ENCODE data around the gene ZNF658. TPM values are rescaled to one million over a fixed set of nuclear protein-coding genes. Genes with fewer than 3 reads are reported as not detected.
"Not testable (repeated sequence)": the region's sequence is repeated elsewhere in the genome, so short reads cannot be mapped to it uniquely, and the experiment has no call there.

ZNF658 gene
- total RNA-seq (2012; rRNA removed), result 3.0 and 3.5 TPM in 2 replicates

- not testable (repeated sequence) for H3K36me3 ChIP-seq (ENCODE audit: insufficient read depth, low read length); H3K4me1 ChIP-seq (ENCODE audit: control insufficient read depth, insufficient read depth, low read length); H3K9me3 ChIP-seq (replicated peaks; ENCODE audit: low read length); H3K27me3 ChIP-seq (ENCODE audit: control insufficient read depth, insufficient read depth, low read length)
- H3K4me3 ChIP-seq (ENCODE audit: low read length), result peak within 1 kb of the TSS; percentile 73
- H3K9ac ChIP-seq (ENCODE audit: low read depth, low read length), result peak within 1 kb of the TSS; percentile 75
- H3K4me2 ChIP-seq (ENCODE audit: low read length), result peak within 1 kb of the TSS; percentile 74
Measured at GRCh38 chr9:66900490-66901131, at the start of gene ZNF658. Gene ZNF658 (plus strand): TSS chr9:66900725. CDS start chr9:66903562, 2,837 bp downstream.

GRCh38 chr9:66861732-66862131 lies 38.8 kb upstream of the ZNF658 start:
- H3K36me3 ChIP-seq (ENCODE audit: insufficient read depth, low read length); H3K9ac ChIP-seq (ENCODE audit: low read depth, low read length); H3K9me3 ChIP-seq (replicated peaks; ENCODE audit: low read length); H3K27me3 ChIP-seq (ENCODE audit: control insufficient read depth, insufficient read depth, low read length); H3K4me1 ChIP-seq (ENCODE audit: control insufficient read depth, insufficient read depth, low read length); H3K4me3 ChIP-seq (ENCODE audit: low read length); H3K4me2 ChIP-seq (ENCODE audit: low read length): not testable (repeated sequence)

- H3K9ac ChIP-seq (ENCODE audit: low read depth, low read length); H3K27me3 ChIP-seq (ENCODE audit: control insufficient read depth, insufficient read depth, low read length); H3K4me1 ChIP-seq (ENCODE audit: control insufficient read depth, insufficient read depth, low read length); H3K9me3 ChIP-seq (replicated peaks; ENCODE audit: low read length); H3K36me3 ChIP-seq (ENCODE audit: insufficient read depth, low read length); H3K4me2 ChIP-seq (ENCODE audit: low read length); H3K4me3 ChIP-seq (ENCODE audit: low read length): not testable (repeated sequence)
Measured at GRCh38 chr9:66868660-66869059, 31.9 kb upstream of the ZNF658 start.

GRCh38 chr9:66880605-66881004 lies 19.9 kb upstream of the ZNF658 start:
- not testable (repeated sequence) for H3K4me3 ChIP-seq (ENCODE audit: low read length); H3K4me1 ChIP-seq (ENCODE audit: control insufficient read depth, insufficient read depth, low read length); H3K4me2 ChIP-seq (ENCODE audit: low read length); H3K9ac ChIP-seq (ENCODE audit: low read depth, low read length); H3K27me3 ChIP-seq (ENCODE audit: control insufficient read depth, insufficient read depth, low read length); H3K36me3 ChIP-seq (ENCODE audit: insufficient read depth, low read length); H3K9me3 ChIP-seq (replicated peaks; ENCODE audit: low read length)

DNA sequence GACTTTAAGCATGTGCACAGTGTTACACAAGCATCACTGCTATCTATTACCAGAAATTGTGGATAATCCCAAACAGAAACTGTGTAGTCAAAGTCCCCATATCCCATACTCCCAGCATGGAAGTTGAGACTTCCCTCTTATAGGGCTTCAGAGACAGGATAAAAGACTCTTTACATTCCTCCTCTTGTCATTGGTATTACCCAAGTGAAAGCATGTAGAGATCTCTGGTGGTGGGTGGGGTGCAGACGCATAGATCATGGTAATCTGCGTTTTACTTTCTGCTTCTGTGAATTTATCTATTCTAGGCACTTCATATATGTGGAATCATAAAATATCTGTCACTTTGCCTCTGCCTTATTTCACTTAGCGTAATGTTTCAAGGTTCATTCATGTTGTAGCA lies 18.7 kb upstream of the ZNF658 start:
- not testable (repeated sequence) for H3K9me3 ChIP-seq (replicated peaks; ENCODE audit: low read length); H3K9ac ChIP-seq (ENCODE audit: low read depth, low read length); H3K4me2 ChIP-seq (ENCODE audit: low read length); H3K36me3 ChIP-seq (ENCODE audit: insufficient read depth, low read length); H3K4me3 ChIP-seq (ENCODE audit: low read length); H3K4me1 ChIP-seq (ENCODE audit: control insufficient read depth, insufficient read depth, low read length); H3K27me3 ChIP-seq (ENCODE audit: control insufficient read depth, insufficient read depth, low read length)

DNA sequence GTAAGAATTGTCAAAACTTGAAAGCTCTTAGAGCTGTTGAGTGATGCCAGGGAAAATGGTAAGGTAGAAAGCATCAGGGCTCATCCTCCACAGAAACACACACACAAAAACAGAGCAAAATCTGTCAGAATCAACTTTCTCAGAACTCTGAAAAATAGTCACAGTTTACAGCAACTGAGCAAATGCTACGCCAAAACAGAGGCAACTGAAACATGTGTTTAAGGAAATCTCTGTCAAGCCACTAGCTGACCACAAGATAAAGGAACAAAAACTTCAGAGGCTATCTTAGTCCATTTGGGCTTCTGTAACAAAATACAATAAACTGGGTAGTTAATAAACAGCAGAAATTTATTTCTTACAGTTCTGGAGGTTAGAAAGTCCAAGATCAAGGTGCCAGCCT lies 10.2 kb upstream of the ZNF658 start:
- H3K9ac ChIP-seq (ENCODE audit: low read depth, low read length); H3K27me3 ChIP-seq (ENCODE audit: control insufficient read depth, insufficient read depth, low read length); H3K9me3 ChIP-seq (replicated peaks; ENCODE audit: low read length); H3K36me3 ChIP-seq (ENCODE audit: insufficient read depth, low read length); H3K4me3 ChIP-seq (ENCODE audit: low read length); H3K4me2 ChIP-seq (ENCODE audit: low read length); H3K4me1 ChIP-seq (ENCODE audit: control insufficient read depth, insufficient read depth, low read length): not testable (repeated sequence)

GRCh38 chr9:66901141-66901540 lies 616 bp downstream of the ZNF658 start:
- not testable (repeated sequence) for H3K27me3 ChIP-seq (ENCODE audit: control insufficient read depth, insufficient read depth, low read length); H3K4me1 ChIP-seq (ENCODE audit: control insufficient read depth, insufficient read depth, low read length); H3K36me3 ChIP-seq (ENCODE audit: insufficient read depth, low read length); H3K9me3 ChIP-seq (replicated peaks; ENCODE audit: low read length)
- peak overlapping the region; percentile 73 for H3K4me3 ChIP-seq (ENCODE audit: low read length)
- peak overlapping the region; percentile 75 for H3K9ac ChIP-seq (ENCODE audit: low read depth, low read length)
- H3K4me2 ChIP-seq (ENCODE audit: low read length), result peak overlapping the region; percentile 74

GRCh38 chr9:66909560-66909959 lies 9.0 kb downstream of the ZNF658 start:
- not testable (repeated sequence) for H3K36me3 ChIP-seq (ENCODE audit: insufficient read depth, low read length); H3K9me3 ChIP-seq (replicated peaks; ENCODE audit: low read length); H3K4me3 ChIP-seq (ENCODE audit: low read length); H3K4me2 ChIP-seq (ENCODE audit: low read length); H3K4me1 ChIP-seq (ENCODE audit: control insufficient read depth, insufficient read depth, low read length); H3K27me3 ChIP-seq (ENCODE audit: control insufficient read depth, insufficient read depth, low read length); H3K9ac ChIP-seq (ENCODE audit: low read depth, low read length)

DNA sequence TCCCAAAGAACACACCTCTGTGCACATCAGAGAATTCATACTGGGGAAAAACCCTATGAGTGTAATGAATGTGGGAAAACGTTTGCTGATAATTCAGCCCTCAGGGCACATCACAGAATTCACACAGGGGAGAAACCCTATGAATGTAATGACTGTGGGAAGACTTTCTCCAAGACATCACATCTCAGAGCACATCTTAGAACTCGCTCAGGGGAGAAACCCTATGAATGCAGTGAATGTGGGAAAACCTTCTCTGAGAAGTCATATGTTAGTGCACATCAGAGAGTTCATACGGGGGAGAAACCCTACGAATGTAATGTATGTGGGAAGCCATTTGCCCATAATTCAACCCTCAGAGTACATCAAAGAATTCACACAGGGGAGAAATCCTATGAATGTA lies 19.5 kb downstream of the ZNF658 start:
- not testable (repeated sequence) for H3K27me3 ChIP-seq (ENCODE audit: control insufficient read depth, insufficient read depth, low read length); H3K36me3 ChIP-seq (ENCODE audit: insufficient read depth, low read length); H3K9ac ChIP-seq (ENCODE audit: low read depth, low read length); H3K9me3 ChIP-seq (replicated peaks; ENCODE audit: low read length); H3K4me2 ChIP-seq (ENCODE audit: low read length); H3K4me1 ChIP-seq (ENCODE audit: control insufficient read depth, insufficient read depth, low read length); H3K4me3 ChIP-seq (ENCODE audit: low read length)

- not testable (repeated sequence) for H3K9me3 ChIP-seq (replicated peaks; ENCODE audit: low read length); H3K36me3 ChIP-seq (ENCODE audit: insufficient read depth, low read length); H3K4me2 ChIP-seq (ENCODE audit: low read length); H3K4me3 ChIP-seq (ENCODE audit: low read length); H3K9ac ChIP-seq (ENCODE audit: low read depth, low read length); H3K27me3 ChIP-seq (ENCODE audit: control insufficient read depth, insufficient read depth, low read length); H3K4me1 ChIP-seq (ENCODE audit: control insufficient read depth, insufficient read depth, low read length)
Measured at GRCh38 chr9:66936194-66936870, 35.8 kb downstream of the ZNF658 start.

GRCh38 chr9:66937662-66938061 lies 37.1 kb downstream of the ZNF658 start:
- not testable (repeated sequence) for H3K4me3 ChIP-seq (ENCODE audit: low read length); H3K9me3 ChIP-seq (replicated peaks; ENCODE audit: low read length); H3K4me2 ChIP-seq (ENCODE audit: low read length); H3K27me3 ChIP-seq (ENCODE audit: control insufficient read depth, insufficient read depth, low read length); H3K9ac ChIP-seq (ENCODE audit: low read depth, low read length); H3K36me3 ChIP-seq (ENCODE audit: insufficient read depth, low read length); H3K4me1 ChIP-seq (ENCODE audit: control insufficient read depth, insufficient read depth, low read length)

DNA sequence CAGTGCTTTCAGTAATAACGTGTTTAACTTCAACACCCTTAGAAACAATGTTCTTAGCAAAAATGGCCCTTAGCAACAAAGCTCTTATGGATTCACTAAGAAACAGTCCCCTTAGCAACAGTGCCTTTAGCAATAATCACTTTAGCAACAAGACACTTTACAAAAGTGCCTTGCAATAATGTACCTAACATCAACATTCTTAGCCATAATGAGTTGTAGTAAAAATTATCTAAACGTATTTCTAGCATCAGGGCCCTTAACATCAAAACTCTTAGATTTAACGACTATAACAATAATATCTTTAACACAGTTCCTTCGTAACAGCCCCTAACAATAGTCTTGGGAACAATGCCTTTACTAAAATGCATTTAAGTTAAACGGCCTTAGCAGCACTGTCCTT lies 37.8 kb downstream of the ZNF658 start:
- not testable (repeated sequence) for H3K36me3 ChIP-seq (ENCODE audit: insufficient read depth, low read length); H3K9me3 ChIP-seq (replicated peaks; ENCODE audit: low read length); H3K27me3 ChIP-seq (ENCODE audit: control insufficient read depth, insufficient read depth, low read length); H3K4me2 ChIP-seq (ENCODE audit: low read length); H3K9ac ChIP-seq (ENCODE audit: low read depth, low read length); H3K4me1 ChIP-seq (ENCODE audit: control insufficient read depth, insufficient read depth, low read length); H3K4me3 ChIP-seq (ENCODE audit: low read length)

Data from skeletal muscle satellite cell (primary cell).